Thoracic aorta (tissue), 2 donors: ENCODE data around the gene HOMER1. TPM values are rescaled to one million over a fixed set of nuclear protein-coding genes. Genes with fewer than 3 reads are reported as not detected.

Experiments used
- ATAC-seq: fragments of 150-250 bp; one replicate; pipeline ENCODE4 v1.8.0; 2017; ENCODE audit warnings: low read depth; ENCODE audit not compliant: insufficient number of reproducible peaks, low FRiP score
- DNase-seq: peaks from one replicate; pipeline ENCODE4 v3.0.0-alpha.2; 2020; ENCODE audit warnings: low spot score
- H3K27ac ChIP-seq, 2 donors: fragments of 200-600 bp; sonication (generic); 1 replicate in 1 of 2; 2 replicates in 1 of 2; pipeline ENCODE4 v1.5.1; 2016; ENCODE audit warnings: mild to moderate bottlenecking in 2 of 2, moderate library complexity in 2 of 2
- H3K27me3 ChIP-seq: fragments of 200-600 bp; sonication (generic); replicated peaks from 2 replicates; pipeline ENCODE4 v1.6.0; 2016; ENCODE audit warnings: mild to moderate bottlenecking; ENCODE audit not compliant: insufficient read depth
- H3K36me3 ChIP-seq: fragments of 200-600 bp; sonication (generic); one replicate; pipeline ENCODE4 v1.5.1; 2016
- H3K4me1 ChIP-seq, 2 donors: fragments of 200-600 bp; sonication (generic); 1 replicate in 1 of 2; 2 replicates in 1 of 2; pipeline versions ENCODE4 v1.5.1 to v1.6.0; 2016; ENCODE audit warnings: low read depth in 2 of 2, mild to moderate bottlenecking in 1 of 2; ENCODE audit not compliant: control insufficient read depth in 1 of 2
- H3K4me3 ChIP-seq: fragments of 200-600 bp; sonication (generic); 2 replicates; pipeline ENCODE4 v1.5.1; 2016; ENCODE audit warnings: mild to moderate bottlenecking
- H3K9me3 ChIP-seq: fragments of 200-600 bp; sonication (generic); 2 replicates; pipeline ENCODE4 v1.5.1; 2016
- total RNA-seq, 2 donors: library from RNA; depleted of rRNA; stranded (reverse); fragments of >200 nt; gene quantifications; one replicate each; pipeline versions ENCODE4 v1.1.0 to v1.2.3, GENCODE V29; 2016
- TF ChIP-seq, protein P1 (sequence below): fragments of 200-600 bp; sonication (generic); IDR thresholded peaks from one replicate; pipeline ENCODE4 v1.5.1; 2019; ENCODE audit warnings: antibody characterized with exemption

Gene HOMER1
- total RNA-seq, 2 donors from 2014 or later = 2.4 to 7.8 TPM

DNA sequence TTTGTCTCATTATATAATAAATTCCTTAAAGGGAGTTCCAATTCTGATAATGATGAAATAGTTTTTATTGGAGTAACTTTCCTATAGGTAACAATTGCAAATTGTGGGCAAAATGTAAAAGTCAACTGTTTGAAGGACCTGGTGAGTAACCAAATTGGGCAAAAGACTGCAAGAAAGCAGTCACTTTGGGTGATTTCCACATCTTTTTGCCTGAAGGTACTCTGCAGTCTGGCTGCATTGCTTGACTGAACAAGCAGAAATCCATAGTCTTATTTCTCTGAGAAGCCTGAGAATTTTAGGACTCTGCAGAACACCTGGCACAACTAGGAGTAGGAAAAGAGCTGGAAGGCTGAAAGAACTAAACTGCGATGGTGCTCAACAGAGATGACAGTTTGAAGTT, 114.9 kb downstream of the HOMER1 start:
- Histone ChIP-seq H3K36me3 (no peaks in the 10 kb centered on the region), H3K4me1 (no peaks in the 10 kb centered on the region), H3K27ac (no peak overlapping the region), H3K4me3 (no peak overlapping the region), H3K9me3 (no peaks in the 10 kb centered on the region), H3K27me3 (no peaks in the 10 kb centered on the region)
- DNase-seq (no peak), ATAC-seq (no peak)
- TF ChIP-seq, protein P1, sequence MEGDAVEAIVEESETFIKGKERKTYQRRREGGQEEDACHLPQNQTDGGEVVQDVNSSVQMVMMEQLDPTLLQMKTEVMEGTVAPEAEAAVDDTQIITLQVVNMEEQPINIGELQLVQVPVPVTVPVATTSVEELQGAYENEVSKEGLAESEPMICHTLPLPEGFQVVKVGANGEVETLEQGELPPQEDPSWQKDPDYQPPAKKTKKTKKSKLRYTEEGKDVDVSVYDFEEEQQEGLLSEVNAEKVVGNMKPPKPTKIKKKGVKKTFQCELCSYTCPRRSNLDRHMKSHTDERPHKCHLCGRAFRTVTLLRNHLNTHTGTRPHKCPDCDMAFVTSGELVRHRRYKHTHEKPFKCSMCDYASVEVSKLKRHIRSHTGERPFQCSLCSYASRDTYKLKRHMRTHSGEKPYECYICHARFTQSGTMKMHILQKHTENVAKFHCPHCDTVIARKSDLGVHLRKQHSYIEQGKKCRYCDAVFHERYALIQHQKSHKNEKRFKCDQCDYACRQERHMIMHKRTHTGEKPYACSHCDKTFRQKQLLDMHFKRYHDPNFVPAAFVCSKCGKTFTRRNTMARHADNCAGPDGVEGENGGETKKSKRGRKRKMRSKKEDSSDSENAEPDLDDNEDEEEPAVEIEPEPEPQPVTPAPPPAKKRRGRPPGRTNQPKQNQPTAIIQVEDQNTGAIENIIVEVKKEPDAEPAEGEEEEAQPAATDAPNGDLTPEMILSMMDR = no peak

DNA sequence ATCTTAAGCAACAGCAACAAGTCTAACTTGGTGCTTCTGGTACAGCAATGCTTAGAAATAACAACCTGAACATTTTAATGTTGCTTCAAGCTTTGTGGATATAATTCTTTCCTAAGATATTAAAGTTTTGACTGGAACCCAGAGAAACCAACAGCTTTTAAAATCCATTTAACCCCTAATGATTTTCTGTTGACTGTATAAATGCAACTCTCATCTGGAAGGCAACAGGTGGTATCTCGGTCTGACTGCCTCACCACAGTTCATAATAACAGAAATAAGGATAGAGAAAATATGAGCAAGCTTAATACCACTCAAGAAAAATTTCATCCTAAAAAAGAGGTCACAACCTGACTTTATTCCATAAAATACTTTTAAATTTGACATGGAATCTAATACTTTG, 116.9 kb downstream of the HOMER1 start:
- ATAC-seq (no peak), DNase-seq (no peak)
- Histone ChIP-seq H3K4me1 (no peaks in the 10 kb centered on the region), H3K9me3 (no peaks in the 10 kb centered on the region), H3K36me3 (no peaks in the 10 kb centered on the region), H3K4me3 (no peak overlapping the region), H3K27ac (no peak overlapping the region), H3K27me3 (no peaks in the 10 kb centered on the region)
- TF ChIP-seq, protein P1 = no peak

DNA sequence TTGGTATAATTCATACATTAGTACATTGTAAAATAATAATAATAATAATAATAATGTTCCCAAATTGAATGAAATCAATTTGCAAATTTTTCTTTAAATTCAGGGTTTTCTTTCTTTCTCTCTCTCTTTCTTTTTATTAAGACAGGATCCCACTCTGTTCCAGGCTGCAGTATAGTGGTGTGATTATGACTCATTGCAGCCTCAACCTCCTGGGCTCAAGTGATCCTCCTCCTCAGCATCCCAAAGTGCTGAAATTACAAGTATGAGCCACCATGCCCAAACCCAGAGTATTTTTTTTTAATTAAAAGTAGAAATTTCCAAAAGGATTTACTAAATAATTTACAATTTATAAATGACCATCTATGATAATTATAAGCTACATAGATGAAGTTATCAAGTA, 117.7 kb downstream of the HOMER1 start:
- DNase-seq = no peak
- H3K4me3 ChIP-seq = no peak overlapping the region
- TF ChIP-seq, protein P1 = no peak
- no peaks in the 10 kb centered on the region for H3K9me3 ChIP-seq
- H3K27ac ChIP-seq = no peak overlapping the region
- ATAC-seq = no peak
- no peaks in the 10 kb centered on the region for H3K27me3 ChIP-seq
- no peaks in the 10 kb centered on the region for H3K36me3 ChIP-seq
- H3K4me1 ChIP-seq = no peaks in the 10 kb centered on the region

DNA sequence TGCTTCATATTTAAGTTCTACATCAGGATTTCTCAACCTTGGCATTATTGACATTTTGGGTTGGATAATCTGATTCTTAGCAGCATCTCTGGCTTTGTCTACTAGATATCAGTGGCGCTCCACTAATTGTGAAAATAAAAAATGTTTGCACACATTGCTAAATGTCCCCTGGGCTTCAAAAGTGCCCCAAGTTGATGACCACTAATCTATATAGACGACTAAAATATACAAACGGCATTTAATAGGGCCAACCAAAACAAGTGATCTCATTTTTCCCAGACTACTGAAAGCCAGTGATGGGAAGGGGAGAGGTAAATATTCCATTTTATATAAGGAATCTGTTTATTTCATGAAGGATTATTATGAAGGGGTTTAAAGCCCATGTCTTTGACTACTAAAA, 118.6 kb downstream of the HOMER1 start:
- Histone ChIP-seq H3K4me3 (no peak overlapping the region), H3K36me3 (no peaks in the 10 kb centered on the region), H3K27ac (no peak overlapping the region), H3K9me3 (no peaks in the 10 kb centered on the region), H3K27me3 (no peaks in the 10 kb centered on the region), H3K4me1 (no peaks in the 10 kb centered on the region)
- DNase-seq (no peak), ATAC-seq (no peak)
- TF ChIP-seq, protein P1 = no peak

DNA sequence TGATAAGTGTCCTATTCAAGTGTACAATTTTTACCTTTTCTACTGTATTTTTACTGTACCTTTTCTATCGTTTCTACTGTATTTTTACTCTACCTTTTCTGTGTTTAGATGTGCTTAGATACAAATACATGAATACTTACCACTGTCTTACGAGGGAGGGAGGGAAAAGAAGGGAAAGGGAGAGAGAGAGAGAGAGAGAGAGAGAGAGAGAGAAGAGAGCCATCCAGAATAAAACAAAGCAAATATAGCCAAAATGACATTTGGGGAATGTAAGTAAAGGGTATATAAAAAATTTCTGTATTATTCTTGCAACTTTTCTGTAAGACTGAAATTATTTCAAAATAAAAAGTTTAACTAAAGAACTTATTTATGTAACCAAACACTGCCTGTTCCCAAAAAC, 121.2 kb downstream of the HOMER1 start:
- TF ChIP-seq, protein P1 = no peak
- H3K36me3 ChIP-seq = no peaks in the 10 kb centered on the region
- no peaks in the 10 kb centered on the region for H3K9me3 ChIP-seq
- no peak overlapping the region for H3K4me3 ChIP-seq
- H3K4me1 ChIP-seq = no peaks in the 10 kb centered on the region
- DNase-seq (no peak), ATAC-seq (no peak)
- H3K27ac ChIP-seq = no peak overlapping the region
- H3K27me3 ChIP-seq = no peaks in the 10 kb centered on the region
